ENCODE results near the gene SLCO2A1.

GRCh38 chr3:133926736-133927539 is 102.8 kb downstream of the SLCO2A1 start:
- TF ChIP-seq POLR2A (IDR thresholded peaks at IDR 0.05) (no peak), CTCF (IDR thresholded peaks at IDR 0.05) (no peak)

Measured in testis (tissue), 2 donors.